Measurements from ENCODE around the gene CSGALNACT2. TPM values are rescaled to one million over a fixed set of nuclear protein-coding genes. Genes with fewer than 3 reads are reported as not detected.

The CSGALNACT2 gene
- total RNA-seq, 1 donor from 2014 or later = 10.4 TPM

DNA sequence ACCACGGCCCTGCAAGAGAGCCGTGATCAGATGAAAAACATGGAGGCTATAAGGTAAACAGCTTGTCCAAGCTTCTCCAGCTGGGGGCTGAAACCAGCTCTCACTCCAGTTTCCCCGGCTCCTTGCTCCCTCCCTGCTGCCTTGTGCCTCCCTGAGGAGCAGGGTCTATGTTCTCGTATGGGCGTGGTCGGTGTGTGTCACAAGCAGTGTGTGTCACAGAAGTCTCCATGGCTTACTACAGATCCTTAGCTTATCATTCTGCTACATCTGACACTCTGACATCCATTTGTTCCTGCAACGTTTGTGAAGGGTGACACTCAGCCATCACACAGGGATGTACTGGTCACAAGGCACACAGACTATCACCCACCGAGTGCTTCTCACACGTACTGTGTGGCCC, 54.6 kb downstream of the CSGALNACT2 start:
- TF ChIP-seq, protein P1, sequence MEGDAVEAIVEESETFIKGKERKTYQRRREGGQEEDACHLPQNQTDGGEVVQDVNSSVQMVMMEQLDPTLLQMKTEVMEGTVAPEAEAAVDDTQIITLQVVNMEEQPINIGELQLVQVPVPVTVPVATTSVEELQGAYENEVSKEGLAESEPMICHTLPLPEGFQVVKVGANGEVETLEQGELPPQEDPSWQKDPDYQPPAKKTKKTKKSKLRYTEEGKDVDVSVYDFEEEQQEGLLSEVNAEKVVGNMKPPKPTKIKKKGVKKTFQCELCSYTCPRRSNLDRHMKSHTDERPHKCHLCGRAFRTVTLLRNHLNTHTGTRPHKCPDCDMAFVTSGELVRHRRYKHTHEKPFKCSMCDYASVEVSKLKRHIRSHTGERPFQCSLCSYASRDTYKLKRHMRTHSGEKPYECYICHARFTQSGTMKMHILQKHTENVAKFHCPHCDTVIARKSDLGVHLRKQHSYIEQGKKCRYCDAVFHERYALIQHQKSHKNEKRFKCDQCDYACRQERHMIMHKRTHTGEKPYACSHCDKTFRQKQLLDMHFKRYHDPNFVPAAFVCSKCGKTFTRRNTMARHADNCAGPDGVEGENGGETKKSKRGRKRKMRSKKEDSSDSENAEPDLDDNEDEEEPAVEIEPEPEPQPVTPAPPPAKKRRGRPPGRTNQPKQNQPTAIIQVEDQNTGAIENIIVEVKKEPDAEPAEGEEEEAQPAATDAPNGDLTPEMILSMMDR (conservative IDR thresholded peaks at IDR 0.05; ENCODE audit: low read depth, low read length) = no peak
- no peak overlapping the region for H3K4me3 ChIP-seq (ENCODE audit: low read depth, low read length)

GRCh38 chr10:43193496-43194080, 55.3 kb downstream of the CSGALNACT2 start:
- DNase-seq (ENCODE audit: low read depth) = no peak
- no peak overlapping the region for H3K4me3 ChIP-seq (ENCODE audit: low read depth, low read length)
- TF ChIP-seq, protein P1 (conservative IDR thresholded peaks at IDR 0.05; ENCODE audit: low read depth, low read length) = no peak

More for the DNA sequence above, 54.6 kb downstream of the CSGALNACT2 start:
- no peak for DNase-seq (ENCODE audit: low read depth)

- TF ChIP-seq, protein P1 (conservative IDR thresholded peaks at IDR 0.05; ENCODE audit: low read depth, low read length) = no peak
- DNase-seq (ENCODE audit: low read depth) = no peak
These were observed 56.0 kb downstream of the CSGALNACT2 start for GRCh38 chr10:43194266-43194665.

GRCh38 chr10:43194859-43195258, 56.6 kb downstream of the CSGALNACT2 start:
- H3K4me3 ChIP-seq (ENCODE audit: low read depth, low read length) = no peak overlapping the region
- DNase-seq (ENCODE audit: low read depth) = no peak
- TF ChIP-seq, protein P1 (conservative IDR thresholded peaks at IDR 0.05; ENCODE audit: low read depth, low read length) = no peak

More at GRCh38 chr10:43194266-43194665, 56.0 kb downstream of the CSGALNACT2 start:
- H3K4me3 ChIP-seq (ENCODE audit: low read depth, low read length) = no peak overlapping the region

DNA sequence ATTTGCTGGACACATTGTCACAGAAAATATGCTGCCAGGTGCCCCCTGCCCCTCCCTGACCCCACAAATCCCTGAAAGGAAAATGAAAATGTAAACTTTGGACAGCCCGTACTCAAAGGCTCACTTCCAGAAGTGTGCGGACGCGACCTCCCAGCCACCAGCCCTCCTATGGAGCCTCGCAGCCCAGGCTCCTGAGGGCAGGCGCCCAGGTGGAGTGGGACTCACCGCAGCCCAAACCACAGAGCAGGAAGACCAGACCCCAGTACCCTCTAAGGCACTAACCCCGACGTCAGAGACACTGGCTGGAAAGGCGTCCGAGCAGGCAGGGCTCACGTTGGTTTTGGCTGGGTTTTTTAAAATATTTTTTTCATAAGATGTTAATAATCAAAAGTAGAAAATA, 57.3 kb downstream of the CSGALNACT2 start:
- TF ChIP-seq, protein P1 (conservative IDR thresholded peaks at IDR 0.05; ENCODE audit: low read depth, low read length) = no peak
- no peak overlapping the region for H3K4me3 ChIP-seq (ENCODE audit: low read depth, low read length)
- DNase-seq (ENCODE audit: low read depth) = no peak

DNA sequence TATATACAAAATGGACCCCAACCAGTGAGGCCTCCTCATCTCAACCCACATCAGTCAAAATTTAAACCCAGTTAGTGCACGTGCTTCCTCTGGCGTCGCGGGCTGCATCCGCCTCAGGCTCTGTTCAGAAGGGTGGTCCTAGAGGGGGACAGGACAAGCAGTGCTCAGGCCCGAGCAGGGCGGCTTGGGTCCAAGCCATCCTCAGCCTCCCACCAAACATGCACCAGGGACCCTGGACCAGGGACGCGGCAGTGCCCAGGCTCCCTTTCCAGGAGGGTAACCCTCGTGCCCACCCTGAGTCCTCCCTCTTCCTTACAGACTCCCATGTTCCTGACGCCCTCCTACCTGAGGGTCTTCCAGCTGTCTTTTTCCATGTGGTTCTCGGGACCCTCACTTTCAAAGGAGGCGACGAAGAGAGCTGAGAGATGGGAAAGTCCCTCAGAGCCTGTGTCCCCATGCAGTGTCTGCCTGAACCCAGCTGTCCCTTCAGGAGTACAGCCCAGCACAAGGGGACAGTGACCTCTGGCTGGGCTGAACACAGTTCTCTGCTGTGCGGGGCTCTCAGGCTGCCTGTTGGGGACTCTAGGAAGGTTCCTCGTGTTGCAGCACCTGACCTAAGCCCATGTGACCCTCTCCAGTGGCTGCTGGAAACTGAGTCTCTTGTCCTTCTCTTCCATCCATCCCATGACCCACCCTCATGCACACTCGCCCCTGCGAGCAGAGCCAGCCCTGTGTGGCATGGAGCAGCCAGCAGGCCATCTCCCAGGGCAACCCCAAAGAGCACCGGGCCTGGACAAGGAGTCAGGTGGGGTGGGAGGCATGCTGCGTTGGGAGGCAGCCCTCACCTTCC, 58.1 kb downstream of the CSGALNACT2 start:
- DNase-seq (ENCODE audit: low read depth) = no peak
- TF ChIP-seq, protein P1 (conservative IDR thresholded peaks at IDR 0.05; ENCODE audit: low read depth, low read length) = no peak
- no peak overlapping the region for H3K4me3 ChIP-seq (ENCODE audit: low read depth, low read length)

Data from epithelial cell of proximal tubule (primary cell).